Measurements from ENCODE around the gene FAM76B. TPM values are rescaled to one million over a fixed set of nuclear protein-coding genes. Genes with fewer than 3 reads are reported as not detected.

The FAM76B gene
- polyA plus RNA-seq, 3 donors, result 7.8 to 46.6 (median 8.2) TPM

GRCh38 chr11:95736809-95737208 is 52.8 kb downstream of the FAM76B start:
- Histone ChIP-seq H3K79me2 (ENCODE audit: insufficient read depth, low read length) (no peaks in the 10 kb centered on the region), H3K27ac (ENCODE audit: low read depth in 1 of 2, low read length in 2 of 2) (no peak overlapping the region), H3K4me2 (replicated peaks; ENCODE audit: extremely low read depth, low read length, poor library complexity, severe bottlenecking) (no peak overlapping the region), H3K9ac (ENCODE audit: insufficient read depth, low read length, poor library complexity, severe bottlenecking) (no peak overlapping the region), H2AFZ (ENCODE audit: insufficient read depth, low read depth, low read length, poor library complexity, severe bottlenecking) (no peak overlapping the region), H3K4me1 (ENCODE audit: control insufficient read depth in 1 of 2, insufficient read depth in 2 of 2, low read length in 2 of 2) (no peaks in the 10 kb centered on the region), H3K9me3 (replicated peaks in 1 of 2; ENCODE audit: control insufficient read depth in 1 of 2, insufficient read depth in 1 of 2, low read length in 2 of 2) (no peaks in the 10 kb centered on the region), H3K27me3 (ENCODE audit: control insufficient read depth in 2 of 2, insufficient read depth in 2 of 2, low read length in 2 of 2) (no peaks in the 10 kb centered on the region), H4K20me1 (ENCODE audit: insufficient read depth, low read length) (no peaks in the 10 kb centered on the region), H3K36me3 (replicated peaks in 1 of 2; ENCODE audit: control insufficient read depth in 1 of 2, insufficient read depth in 2 of 2, low read length in 2 of 2) (no peaks in the 10 kb centered on the region), H3K4me3 (replicated peaks in 1 of 3; ENCODE audit: low read depth in 2 of 3, low read length in 3 of 3) (no peak overlapping the region)
- no peak for TF ChIP-seq CTCF (IDR thresholded peaks at IDR 0.05)
- peaks cover 0 to 5% (median 2%) of the 10 kb centered on the region in 3 donors for H3K27me3 Mint-ChIP-seq (ENCODE audit: low read depth in 3 of 3)
- H3K9me3 Mint-ChIP-seq, result peaks cover 0 to 3% (median 0%) of the 10 kb centered on the region in 7 donors
- intact Hi-C loops (cut with micrococcal nuclease), result no loop called here
- no CpG with 5 or more reads among the region's 2 CpGs for WGBS (ENCODE audit: insufficient coverage)
- H3K36me3 Mint-ChIP-seq, result no peaks in the 10 kb centered on the region
- peaks cover 11% of the 10 kb centered on the region for H3K4me1 Mint-ChIP-seq
- H3K27ac Mint-ChIP-seq, result no peak overlapping the region
- DNase-seq, result no peak
- no peak overlapping the region for H3K4me3 Mint-ChIP-seq

GRCh38 chr11:95736355-95736754 is 53.2 kb downstream of the FAM76B start:
- Histone ChIP-seq H3K9me3 (replicated peaks in 1 of 2; ENCODE audit: control insufficient read depth in 1 of 2, insufficient read depth in 1 of 2, low read length in 2 of 2) (no peaks in the 10 kb centered on the region), H3K79me2 (ENCODE audit: insufficient read depth, low read length) (no peaks in the 10 kb centered on the region), H3K4me1 (ENCODE audit: control insufficient read depth in 1 of 2, insufficient read depth in 2 of 2, low read length in 2 of 2) (no peaks in the 10 kb centered on the region), H3K36me3 (replicated peaks in 1 of 2; ENCODE audit: control insufficient read depth in 1 of 2, insufficient read depth in 2 of 2, low read length in 2 of 2) (no peaks in the 10 kb centered on the region), H3K4me2 (replicated peaks; ENCODE audit: extremely low read depth, low read length, poor library complexity, severe bottlenecking) (no peak overlapping the region), H3K27me3 (ENCODE audit: control insufficient read depth in 2 of 2, insufficient read depth in 2 of 2, low read length in 2 of 2) (no peaks in the 10 kb centered on the region), H3K9ac (ENCODE audit: insufficient read depth, low read length, poor library complexity, severe bottlenecking) (no peak overlapping the region), H4K20me1 (ENCODE audit: insufficient read depth, low read length) (no peaks in the 10 kb centered on the region), H3K4me3 (replicated peaks in 1 of 3; ENCODE audit: low read depth in 2 of 3, low read length in 3 of 3) (no peak overlapping the region), H2AFZ (ENCODE audit: insufficient read depth, low read depth, low read length, poor library complexity, severe bottlenecking) (no peak overlapping the region), H3K27ac (ENCODE audit: low read depth in 1 of 2, low read length in 2 of 2) (no peak overlapping the region)
- Mint-ChIP-seq H3K36me3 (no peaks in the 10 kb centered on the region), H3K9me3 (peaks cover 0 to 3% (median 0%) of the 10 kb centered on the region in 7 donors), H3K4me3 (no peak overlapping the region), H3K27ac (no peak overlapping the region), H3K4me1 (peaks cover 11% of the 10 kb centered on the region), H3K27me3 (ENCODE audit: low read depth in 3 of 3) (peaks cover 0 to 5% (median 2%) of the 10 kb centered on the region in 3 donors)
- 20% methylated on average over 5 of the region's 7 CpGs for WGBS (ENCODE audit: insufficient coverage)
- intact Hi-C loops (cut with micrococcal nuclease), result no loop called here
- TF ChIP-seq CTCF (IDR thresholded peaks at IDR 0.05), result no peak
- DNase-seq, result no peak
